Measurements from ENCODE around the gene C1orf167. TPM values are rescaled to one million over a fixed set of nuclear protein-coding genes. Genes with fewer than 3 reads are reported as not detected.
A peak's percentile ranks its signal among the peaks of the same experiment; 100 is the strongest.

Gene C1orf167
- total and polyA plus RNA-seq, 2 of the 13 experiments (the other 11 are each of a cell fraction or from before 2014, with no cell fraction given): not detected

DNA sequence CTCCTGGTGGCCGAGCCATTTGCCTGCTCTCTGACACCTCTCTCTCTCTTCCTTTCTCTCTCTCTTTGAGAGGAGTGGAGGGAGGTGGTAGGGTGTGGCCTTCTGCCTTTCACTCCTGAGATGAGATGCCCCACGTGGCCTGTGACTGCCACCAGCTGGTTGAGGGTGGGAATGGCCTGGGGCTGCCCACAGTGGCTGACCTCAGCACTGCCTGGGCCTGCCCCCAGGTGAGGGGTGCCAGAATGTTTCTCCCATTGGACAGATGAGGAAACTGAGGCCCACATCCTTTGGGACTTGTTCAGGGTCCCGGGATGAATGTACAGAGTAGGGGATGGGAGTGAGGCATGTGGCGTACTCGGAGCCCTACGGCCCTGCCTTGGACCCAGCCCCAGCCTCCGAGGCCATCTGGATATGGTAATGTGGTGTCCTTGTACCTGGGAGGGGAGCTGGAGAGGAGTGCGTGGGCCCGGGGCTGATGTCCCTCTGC is 12.7 kb upstream of the C1orf167 start (continued):
- TF ChIP-seq, protein P1, sequence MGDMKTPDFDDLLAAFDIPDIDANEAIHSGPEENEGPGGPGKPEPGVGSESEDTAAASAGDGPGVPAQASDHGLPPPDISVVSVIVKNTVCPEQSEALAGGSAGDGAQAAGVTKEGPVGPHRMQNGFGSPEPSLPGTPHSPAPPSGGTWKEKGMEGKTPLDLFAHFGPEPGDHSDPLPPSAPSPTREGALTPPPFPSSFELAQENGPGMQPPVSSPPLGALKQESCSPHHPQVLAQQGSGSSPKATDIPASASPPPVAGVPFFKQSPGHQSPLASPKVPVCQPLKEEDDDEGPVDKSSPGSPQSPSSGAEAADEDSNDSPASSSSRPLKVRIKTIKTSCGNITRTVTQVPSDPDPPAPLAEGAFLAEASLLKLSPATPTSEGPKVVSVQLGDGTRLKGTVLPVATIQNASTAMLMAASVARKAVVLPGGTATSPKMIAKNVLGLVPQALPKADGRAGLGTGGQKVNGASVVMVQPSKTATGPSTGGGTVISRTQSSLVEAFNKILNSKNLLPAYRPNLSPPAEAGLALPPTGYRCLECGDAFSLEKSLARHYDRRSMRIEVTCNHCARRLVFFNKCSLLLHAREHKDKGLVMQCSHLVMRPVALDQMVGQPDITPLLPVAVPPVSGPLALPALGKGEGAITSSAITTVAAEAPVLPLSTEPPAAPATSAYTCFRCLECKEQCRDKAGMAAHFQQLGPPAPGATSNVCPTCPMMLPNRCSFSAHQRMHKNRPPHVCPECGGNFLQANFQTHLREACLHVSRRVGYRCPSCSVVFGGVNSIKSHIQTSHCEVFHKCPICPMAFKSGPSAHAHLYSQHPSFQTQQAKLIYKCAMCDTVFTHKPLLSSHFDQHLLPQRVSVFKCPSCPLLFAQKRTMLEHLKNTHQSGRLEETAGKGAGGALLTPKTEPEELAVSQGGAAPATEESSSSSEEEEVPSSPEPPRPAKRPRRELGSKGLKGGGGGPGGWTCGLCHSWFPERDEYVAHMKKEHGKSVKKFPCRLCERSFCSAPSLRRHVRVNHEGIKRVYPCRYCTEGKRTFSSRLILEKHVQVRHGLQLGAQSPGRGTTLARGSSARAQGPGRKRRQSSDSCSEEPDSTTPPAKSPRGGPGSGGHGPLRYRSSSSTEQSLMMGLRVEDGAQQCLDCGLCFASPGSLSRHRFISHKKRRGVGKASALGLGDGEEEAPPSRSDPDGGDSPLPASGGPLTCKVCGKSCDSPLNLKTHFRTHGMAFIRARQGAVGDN (CRISPR knock-in tag; IDR thresholded peaks at IDR 0.05): peak; percentile 34; the same call in 1 of the 2 replicates
- TF ChIP-seq TBL1XR1 (IDR thresholded peaks at IDR 0.05; ENCODE audit: borderline replicate concordance, low read length, partially characterized antibody): no peak
- peak; percentile 23; the same call in 1 of the 2 replicates for TF ChIP-seq SMC3 (IDR thresholded peaks at IDR 0.05; ENCODE audit: low read length)

- Histone ChIP-seq H2AFZ (ENCODE audit: low read length) (no peak overlapping the region), H3K4me2 (ENCODE audit: low read depth, low read length) (no peak overlapping the region), H3K79me2 (ENCODE audit: insufficient read depth, low read length) (no peaks in the 10 kb centered on the region), H4K20me1 (ENCODE audit: insufficient read depth, low read length) (no peaks in the 10 kb centered on the region), H3K27ac (ENCODE audit: extremely low read length, insufficient read depth, low read length) (no peak overlapping the region), H3K27me3 (ENCODE audit: control insufficient read depth in 1 of 2, insufficient read depth in 2 of 2, low read length in 2 of 2) (no peaks in the 10 kb centered on the region), H3K4me1 (ENCODE audit: insufficient read depth, low read length) (peaks cover 10% of the 10 kb centered on the region; the same call in 1 of the 2 replicates), H3K9me3 (ENCODE audit: low read length) (no peaks in the 10 kb centered on the region), H3K36me3 (replicated peaks in 1 of 2; ENCODE audit: control insufficient read depth in 1 of 2, insufficient read depth in 2 of 2, low read length in 2 of 2) (peaks cover 1 to 4% of the 10 kb centered on the region in 2 experiments; a peak in 2 of 5 replicates), H3K4me3 (replicated peaks in 1 of 3; ENCODE audit: insufficient read depth in 1 of 3, low read depth in 2 of 3, low read length in 3 of 3) (no peak overlapping the region), H3K9ac (ENCODE audit: insufficient read depth, low read depth, low read length) (no peak overlapping the region)
- in situ Hi-C loops (cut with HindIII; ENCODE audit: extremely low pct_ligation_motif_present, low pct_unique_long_range_greater_than_20kb): loop anchor here (10.0 kb wide), 1 partner anchor 55 kb away; the partner anchor contains the start of gene DRAXIN
- FAIRE-seq (no peak), ATAC-seq (no peak), DNase-seq (ENCODE audit: low spot score) (no peak)
- intact Hi-C loops (cut with micrococcal nuclease; ENCODE audit: unreplicated experiment): no loop called here
- TF ChIP-seq NONO (IDR thresholded peaks at IDR 0.05): no peak
- TF ChIP-seq NONO (CRISPR knock-in tag; conservative IDR thresholded peaks at IDR 0.05): no peak
- TF ChIP-seq ZBTB42 (CRISPR knock-in tag; IDR thresholded peaks at IDR 0.05): no peak
- no peak for TF ChIP-seq IKZF4 (CRISPR knock-in tag; IDR thresholded peaks at IDR 0.05; ENCODE audit: borderline replicate concordance, low read depth, not compliant biosample characterization)
- TF ChIP-seq ZNF773 (CRISPR knock-in tag; IDR thresholded peaks at IDR 0.05; ENCODE audit: borderline replicate concordance): no peak
- TF ChIP-seq, protein P2, sequence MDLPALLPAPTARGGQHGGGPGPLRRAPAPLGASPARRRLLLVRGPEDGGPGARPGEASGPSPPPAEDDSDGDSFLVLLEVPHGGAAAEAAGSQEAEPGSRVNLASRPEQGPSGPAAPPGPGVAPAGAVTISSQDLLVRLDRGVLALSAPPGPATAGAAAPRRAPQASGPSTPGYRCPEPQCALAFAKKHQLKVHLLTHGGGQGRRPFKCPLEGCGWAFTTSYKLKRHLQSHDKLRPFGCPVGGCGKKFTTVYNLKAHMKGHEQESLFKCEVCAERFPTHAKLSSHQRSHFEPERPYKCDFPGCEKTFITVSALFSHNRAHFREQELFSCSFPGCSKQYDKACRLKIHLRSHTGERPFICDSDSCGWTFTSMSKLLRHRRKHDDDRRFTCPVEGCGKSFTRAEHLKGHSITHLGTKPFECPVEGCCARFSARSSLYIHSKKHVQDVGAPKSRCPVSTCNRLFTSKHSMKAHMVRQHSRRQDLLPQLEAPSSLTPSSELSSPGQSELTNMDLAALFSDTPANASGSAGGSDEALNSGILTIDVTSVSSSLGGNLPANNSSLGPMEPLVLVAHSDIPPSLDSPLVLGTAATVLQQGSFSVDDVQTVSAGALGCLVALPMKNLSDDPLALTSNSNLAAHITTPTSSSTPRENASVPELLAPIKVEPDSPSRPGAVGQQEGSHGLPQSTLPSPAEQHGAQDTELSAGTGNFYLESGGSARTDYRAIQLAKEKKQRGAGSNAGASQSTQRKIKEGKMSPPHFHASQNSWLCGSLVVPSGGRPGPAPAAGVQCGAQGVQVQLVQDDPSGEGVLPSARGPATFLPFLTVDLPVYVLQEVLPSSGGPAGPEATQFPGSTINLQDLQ (CRISPR knock-in tag; IDR thresholded peaks at IDR 0.05): no peak
- no peak for TF ChIP-seq ZNF776 (CRISPR knock-in tag; IDR thresholded peaks at IDR 0.05)
- ChIA-PET CTCF (ENCODE audit: low intra/inter-chr PET ratio, low total read pairs) (no interaction called here), POLR2A (interaction anchor here (1.2 kb wide), 1 partner anchor 104 kb away, joined by 3 read pairs; no protein-coding TSS in a partner anchor)
- WGBS (ENCODE audit: low lambda C conversion rate): 87% methylated on average over 8 of the region's 15 CpGs
- no TSS peak for BruUV-seq (replicated peaks)
Measured at GRCh38 chr1:11749996-11750395, 12.0 kb upstream of the C1orf167 start.

Measured in HepG2 (cell line).